NCI-H2171 (cell line): ENCODE results near the gene DDX11.
"Not testable (repeated sequence)": the region's sequence is repeated elsewhere in the genome, so short reads cannot be mapped to it uniquely, and the experiment has no call there.

ENCODE experiments used
- DNase-seq: peaks from one replicate; lab custom pipeline; 2025; lab: John Stamatoyannopoulos, UW

DDX11 gene

DNA sequence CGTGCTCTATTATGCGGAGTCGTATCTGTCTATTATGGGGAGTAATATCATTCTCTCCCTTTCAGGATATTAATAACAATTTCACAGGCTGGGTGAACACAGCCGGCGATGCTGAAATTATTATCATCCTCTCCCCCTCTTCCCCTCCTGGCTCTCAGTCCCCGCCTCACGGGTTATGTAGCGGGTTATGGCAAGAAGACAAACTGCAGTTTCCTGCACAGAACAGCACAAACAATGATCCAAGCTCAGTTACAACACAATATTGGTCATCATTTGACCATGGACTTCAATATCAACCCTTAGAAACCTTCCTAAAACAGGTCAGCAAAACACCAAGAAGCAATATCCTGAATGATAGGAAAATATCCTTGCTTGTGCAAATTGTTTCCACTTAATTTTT is 50.5 kb downstream of the DDX11 start:
- not testable (repeated sequence) for DNase-seq

DNA sequence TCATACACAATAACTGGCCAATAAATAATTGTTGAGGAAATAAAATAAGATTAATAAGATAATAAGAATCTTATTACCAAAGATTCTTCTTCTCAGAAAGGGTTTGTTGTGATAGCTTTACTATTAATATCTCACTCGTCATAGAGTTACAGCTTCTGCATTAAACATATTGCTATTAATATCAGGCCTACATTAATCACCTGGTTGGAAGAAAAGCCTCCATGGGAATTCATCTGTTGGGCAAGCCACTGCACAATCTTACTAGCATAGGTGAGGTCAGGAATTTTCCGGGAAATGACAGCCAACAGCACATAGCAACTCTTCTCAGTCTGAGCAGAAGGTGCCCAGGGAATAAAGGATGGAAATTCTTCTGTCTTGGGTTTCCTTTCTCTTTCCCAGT is 51.5 kb downstream of the DDX11 start:
- not testable (repeated sequence) for DNase-seq

DNA sequence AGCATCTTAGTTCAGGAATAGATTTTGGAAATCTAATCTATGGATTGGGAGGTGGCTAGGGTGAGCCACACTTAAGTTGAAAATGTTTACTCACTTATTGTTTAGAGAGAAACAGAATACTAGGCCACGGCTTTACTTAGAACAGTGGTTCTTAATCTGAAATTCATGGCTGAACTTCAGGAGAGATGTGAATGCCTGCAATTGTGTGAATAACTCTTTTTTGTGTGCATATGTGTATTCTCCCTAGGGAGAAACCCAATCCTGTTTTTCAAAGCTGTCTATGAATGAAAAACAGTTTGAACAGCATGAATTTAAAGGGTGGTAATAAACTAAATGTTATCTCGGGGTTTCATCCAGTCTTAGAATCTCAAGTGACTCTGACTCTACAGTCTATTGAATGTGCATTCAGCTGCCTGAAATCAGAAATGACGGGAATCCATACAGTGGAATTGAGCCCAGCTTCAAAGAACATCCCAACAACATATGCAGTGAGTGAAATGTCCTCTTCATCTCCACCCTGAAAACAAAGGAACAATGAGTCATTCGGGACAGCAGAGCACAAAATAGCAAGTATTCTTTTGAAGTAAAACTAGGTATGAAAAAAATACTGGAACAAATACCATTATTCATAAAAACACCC is 53.7 kb downstream of the DDX11 start:
- not testable (repeated sequence) for DNase-seq

DNA sequence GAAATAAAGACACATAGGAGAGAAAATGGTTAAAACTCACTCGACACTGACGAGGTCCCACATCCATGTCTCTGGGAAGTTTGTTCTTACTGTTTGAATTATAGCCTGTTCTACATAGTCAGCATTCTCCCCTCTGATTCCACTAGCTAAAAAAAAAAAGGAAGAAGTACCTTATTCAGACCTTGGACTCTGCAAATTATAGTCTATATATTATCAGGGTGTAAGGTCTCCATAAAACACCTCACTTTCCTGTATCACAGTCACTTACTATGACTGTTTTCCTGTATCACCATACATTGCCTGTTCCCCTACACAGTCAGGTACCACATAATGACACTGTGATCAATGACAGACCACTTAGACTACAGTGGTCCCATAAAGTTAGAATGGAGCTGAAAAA is 62.9 kb downstream of the DDX11 start:
- not testable (repeated sequence) for DNase-seq

DNA sequence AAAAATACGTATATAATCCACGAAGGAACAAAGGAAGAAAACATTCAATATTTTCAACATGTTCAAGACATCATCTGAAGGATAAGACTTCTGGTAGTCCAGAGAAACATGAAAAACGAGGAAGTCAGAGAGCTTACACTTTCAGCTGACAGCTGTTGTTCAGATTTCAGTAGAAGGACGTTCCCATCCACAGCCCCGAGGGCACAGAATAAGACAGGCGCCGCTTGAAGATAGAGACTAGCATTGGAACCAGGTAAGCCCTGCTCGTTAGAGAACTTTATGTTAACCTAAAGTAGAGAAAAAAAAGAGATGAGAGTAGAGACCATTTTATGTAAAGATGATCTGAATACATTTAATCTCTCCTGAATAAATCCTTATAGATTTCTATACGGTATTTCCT is 71.1 kb downstream of the DDX11 start:
- not testable (repeated sequence) for DNase-seq

DNA sequence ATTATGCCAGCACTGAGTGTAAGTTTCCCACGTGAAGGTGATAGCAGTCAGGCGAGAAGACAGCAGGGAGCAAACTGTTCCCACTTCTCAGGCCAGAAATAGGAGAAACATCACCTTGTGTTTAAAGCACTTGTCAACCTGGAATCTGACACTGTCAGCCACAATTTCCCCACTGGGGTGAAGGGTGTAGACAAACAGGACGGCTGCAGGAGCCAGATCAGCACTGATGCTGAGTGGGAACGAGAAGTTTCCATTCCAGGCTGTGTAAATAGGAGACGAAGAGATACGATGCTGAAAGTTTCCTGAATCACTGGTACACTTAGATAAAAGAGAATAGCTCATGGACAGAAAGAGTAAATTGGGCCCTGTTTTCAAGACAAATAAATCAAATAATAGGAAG is 71.6 kb downstream of the DDX11 start:
- DNase-seq = not testable (repeated sequence)

DNA sequence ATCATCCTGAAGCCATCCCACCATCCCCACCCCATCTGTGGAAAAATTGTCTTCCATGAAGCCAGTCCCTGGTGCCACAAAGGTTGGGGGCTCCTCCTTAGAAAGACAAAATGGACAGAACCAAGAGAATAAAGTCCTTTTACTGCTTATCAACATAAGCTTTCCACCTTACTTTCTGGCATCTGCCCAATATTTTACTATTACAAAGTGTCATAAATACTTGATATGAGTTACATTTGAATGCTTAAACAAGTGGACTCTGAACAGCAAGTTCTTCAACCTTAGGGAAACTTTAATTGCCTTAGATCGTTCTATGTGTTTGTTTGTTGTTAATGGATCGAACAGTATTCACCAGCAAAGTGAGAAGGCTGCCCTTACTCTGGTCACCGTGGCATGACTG is 73.8 kb downstream of the DDX11 start:
- DNase-seq = not testable (repeated sequence)

DNA sequence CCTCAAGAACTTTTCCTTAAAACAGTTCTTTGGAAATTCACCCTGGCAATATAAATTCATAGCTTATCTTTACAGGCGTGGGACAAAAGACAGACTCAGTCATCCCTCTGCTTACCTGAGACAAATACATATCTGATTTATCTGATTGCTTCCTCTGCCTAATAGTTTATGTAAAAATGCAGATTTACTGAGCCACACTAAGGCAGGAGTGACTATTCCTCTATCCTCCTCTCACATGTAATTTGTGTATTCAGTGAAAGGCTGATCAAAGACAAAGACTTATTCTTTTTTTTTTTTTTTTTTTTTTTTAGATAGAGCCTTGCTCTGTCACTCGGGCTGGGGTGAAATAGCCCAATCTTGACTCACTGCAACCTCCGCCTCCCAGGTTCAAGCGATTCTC is 77.1 kb downstream of the DDX11 start:
- not testable (repeated sequence) for DNase-seq
